ENCODE measurements around the gene PUDP. TPM values are rescaled to one million over a fixed set of nuclear protein-coding genes. Genes with fewer than 3 reads are reported as not detected.

The PUDP gene
- total RNA-seq, 1 donor from 2014 or later: 41.4 TPM

GRCh38 chrX:7131621-7132020, 16.3 kb downstream of the PUDP start:
- Mint-ChIP-seq H3K36me3 (peaks cover 5% of the 10 kb centered on the region), H3K4me1 (peaks cover 42% of the 10 kb centered on the region), H3K27me3 (ENCODE audit: low read depth) (no peaks in the 10 kb centered on the region), H3K9me3 (peaks cover 3% of the 10 kb centered on the region), H3K27ac (peak overlapping the region; percentile 95), H3K4me3 (no peak overlapping the region)
- no peak for TF ChIP-seq CTCF (IDR thresholded peaks at IDR 0.05; ENCODE audit: unreplicated experiment)
- DNase-seq (ENCODE audit: low spot score in 2 of 2, unreplicated experiment in 2 of 2): no peak

DNA sequence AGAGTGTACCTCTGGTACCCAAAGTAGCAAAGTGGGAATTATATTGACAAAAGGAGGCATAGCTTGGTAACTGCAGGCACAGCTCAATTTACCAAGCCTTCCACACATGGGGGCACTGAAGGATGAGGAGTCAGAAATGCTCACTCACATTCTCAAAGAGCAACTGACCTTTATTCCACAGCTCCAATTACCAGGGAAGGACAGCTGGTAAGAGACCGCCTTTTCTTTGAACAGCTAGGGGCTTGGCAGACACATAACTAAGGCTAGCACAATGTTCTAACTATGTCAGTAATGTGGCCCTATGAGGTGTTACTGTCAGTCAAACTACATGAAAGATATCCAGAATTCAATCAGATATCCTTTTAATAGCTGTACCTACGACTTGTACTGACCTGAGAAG, 20.9 kb downstream of the PUDP start:
- peaks cover 12% of the 10 kb centered on the region for H3K4me1 Mint-ChIP-seq
- no peak for DNase-seq (ENCODE audit: low spot score in 2 of 2, unreplicated experiment in 2 of 2)
- TF ChIP-seq CTCF (IDR thresholded peaks at IDR 0.05; ENCODE audit: unreplicated experiment): no peak
- H3K9me3 Mint-ChIP-seq: peaks cover 14% of the 10 kb centered on the region
- H3K4me3 Mint-ChIP-seq: no peak overlapping the region
- no peaks in the 10 kb centered on the region for H3K27me3 Mint-ChIP-seq (ENCODE audit: low read depth)
- peaks cover 13% of the 10 kb centered on the region for H3K36me3 Mint-ChIP-seq
- no peak overlapping the region for H3K27ac Mint-ChIP-seq

DNA sequence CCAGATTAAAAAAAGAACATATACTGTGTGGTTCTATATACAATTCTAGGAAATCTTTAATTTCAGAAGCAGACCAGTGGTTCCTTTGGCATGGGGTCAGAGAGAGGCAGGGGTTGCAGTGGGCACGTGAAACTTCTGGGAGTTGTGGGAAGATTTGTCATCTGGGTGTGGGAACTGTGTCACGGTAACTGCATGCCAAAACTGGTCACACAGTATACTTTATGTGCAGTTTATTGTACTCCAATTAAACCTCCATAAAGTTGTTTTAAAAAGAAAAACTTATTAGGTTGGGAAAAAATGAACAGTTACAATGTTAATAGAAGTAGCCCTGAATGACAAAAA, 27.1 kb downstream of the PUDP start:
- Mint-ChIP-seq H3K4me1 (peaks cover 25% of the 10 kb centered on the region), H3K9me3 (peaks cover 11% of the 10 kb centered on the region), H3K27ac (peak overlapping the region; percentile 62), H3K27me3 (ENCODE audit: low read depth) (no peaks in the 10 kb centered on the region), H3K36me3 (peaks cover 19% of the 10 kb centered on the region), H3K4me3 (no peak overlapping the region)
- no peak for TF ChIP-seq CTCF (IDR thresholded peaks at IDR 0.05; ENCODE audit: unreplicated experiment)
- DNase-seq (ENCODE audit: low spot score in 2 of 2, unreplicated experiment in 2 of 2): no peak

DNA sequence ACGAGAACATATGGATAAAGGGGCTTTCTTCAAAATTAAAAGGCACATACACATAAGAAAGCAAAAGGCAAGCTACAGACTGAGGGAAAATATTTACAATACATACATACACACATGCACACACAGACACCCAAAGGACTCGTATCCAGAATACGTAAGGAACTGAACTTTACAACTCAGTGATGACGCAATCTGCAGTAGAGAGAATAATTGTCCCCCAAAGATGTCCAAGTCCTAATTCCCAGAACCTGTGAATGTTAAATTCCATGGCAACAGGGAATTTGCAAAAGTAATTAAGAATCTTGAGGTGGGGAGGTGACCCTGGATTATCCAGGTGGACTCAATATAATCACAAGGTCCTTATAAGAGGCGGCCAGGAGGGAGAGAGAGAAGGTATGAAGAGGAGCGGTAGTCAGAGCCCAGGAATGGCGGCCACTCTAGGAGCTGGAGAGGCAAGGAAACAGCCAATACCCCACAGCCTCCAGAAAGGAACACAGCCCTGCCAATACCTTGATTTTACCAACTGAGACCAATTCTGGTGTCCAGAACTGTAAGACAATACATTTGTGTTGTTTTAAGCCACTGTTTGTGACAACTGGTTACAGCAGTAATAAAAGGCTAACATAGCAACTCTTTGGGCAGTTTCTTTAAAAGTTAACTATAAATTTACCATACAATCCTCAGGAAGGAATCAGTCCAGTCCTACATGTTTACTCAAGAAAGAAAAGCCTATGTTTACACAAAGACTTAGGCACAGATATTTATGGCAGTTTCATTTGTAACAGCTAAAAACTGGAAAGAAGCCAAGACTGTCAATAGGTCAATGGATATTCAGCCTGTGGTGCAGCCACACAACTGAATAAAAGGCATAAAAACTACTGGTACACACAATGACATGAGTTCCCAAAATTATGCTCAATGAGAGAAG, 27.7 kb downstream of the PUDP start:
- H3K36me3 Mint-ChIP-seq: peaks cover 15% of the 10 kb centered on the region
- DNase-seq (ENCODE audit: low spot score in 2 of 2, unreplicated experiment in 2 of 2): no peak
- H3K4me3 Mint-ChIP-seq: no peak overlapping the region
- H3K4me1 Mint-ChIP-seq: peaks cover 25% of the 10 kb centered on the region
- peak overlapping the region; percentile 62 for H3K27ac Mint-ChIP-seq
- no peaks in the 10 kb centered on the region for H3K27me3 Mint-ChIP-seq (ENCODE audit: low read depth)
- TF ChIP-seq CTCF (IDR thresholded peaks at IDR 0.05; ENCODE audit: unreplicated experiment): no peak
- peaks cover 8% of the 10 kb centered on the region for H3K9me3 Mint-ChIP-seq

GRCh38 chrX:7117587-7117986, 30.4 kb downstream of the PUDP start:
- no peak for TF ChIP-seq CTCF (IDR thresholded peaks at IDR 0.05; ENCODE audit: unreplicated experiment)
- H3K4me1 Mint-ChIP-seq: peaks cover 24% of the 10 kb centered on the region
- peaks cover 12% of the 10 kb centered on the region for H3K36me3 Mint-ChIP-seq
- H3K9me3 Mint-ChIP-seq: no peaks in the 10 kb centered on the region
- no peak for DNase-seq (ENCODE audit: low spot score in 2 of 2, unreplicated experiment in 2 of 2)
- no peak overlapping the region for H3K4me3 Mint-ChIP-seq
- no peaks in the 10 kb centered on the region for H3K27me3 Mint-ChIP-seq (ENCODE audit: low read depth)
- no peak overlapping the region for H3K27ac Mint-ChIP-seq

Data from mesothelial cell of epicardium (in vitro differentiated cells).